Progenitor cell of endocrine pancreas (in vitro differentiated cells): ENCODE measurements around the gene KIAA0930. TPM values are rescaled to one million over a fixed set of nuclear protein-coding genes. Genes with fewer than 3 reads are reported as not detected.
"Not testable (repeated sequence)": the region's sequence is repeated elsewhere in the genome, so short reads cannot be mapped to it uniquely, and the experiment has no call there.

Experiments used
- DNase-seq: peaks from one replicate; pipeline ENCODE4 v3.0.0; 2021; ENCODE audit warnings: low spot score; ENCODE audit not compliant: unreplicated experiment
- H3K27ac Mint-ChIP-seq: 2 replicates; pipeline ENCODE4 v1.8.0; 2021; ENCODE audit warnings: mild to moderate bottlenecking, moderate library complexity, mixed read lengths
- H3K27me3 Mint-ChIP-seq: 2 replicates; pipeline ENCODE4 v1.8.0; 2021; ENCODE audit warnings: mixed read lengths
- H3K36me3 Mint-ChIP-seq: 2 replicates; pipeline ENCODE4 v1.8.0; 2022; ENCODE audit warnings: mixed read lengths; ENCODE audit not compliant: insufficient read depth
- H3K4me1 Mint-ChIP-seq: 2 replicates; pipeline ENCODE4 v1.8.0; 2021; ENCODE audit warnings: low read depth, mixed read lengths
- H3K4me3 Mint-ChIP-seq: 2 replicates; pipeline ENCODE4 v1.8.0; 2021; ENCODE audit warnings: low read depth, mild to moderate bottlenecking, moderate library complexity, mixed read lengths
- H3K9me3 Mint-ChIP-seq: 2 replicates; pipeline ENCODE4 v1.8.0; 2021; ENCODE audit warnings: low read depth, mixed read lengths
- CTCF ChIP-seq: fragments of 200-600 bp; sonication (generic); IDR thresholded peaks from one replicate; pipeline ENCODE4 v1.5.0; 2021; ENCODE audit warnings: antibody characterized with exemption, mild to moderate bottlenecking; ENCODE audit not compliant: unreplicated experiment
- total RNA-seq: library from RNA; stranded (reverse); gene quantifications from 2 replicates; pipeline ENCODE4 v1.2.1, GENCODE V29; 2021

The KIAA0930 gene
- total RNA-seq, 1 donor from 2014 or later = 45.3 TPM

GRCh38 chr22:45192701-45193187 is 48.0 kb downstream of the KIAA0930 start:
- H3K9me3 Mint-ChIP-seq = no peaks in the 10 kb centered on the region
- DNase-seq = no peak

GRCh38 chr22:45191746-45192145 is 48.9 kb downstream of the KIAA0930 start:
- H3K4me3 Mint-ChIP-seq, H3K27ac Mint-ChIP-seq, DNase-seq, H3K9me3 Mint-ChIP-seq, H3K36me3 Mint-ChIP-seq, H3K4me1 Mint-ChIP-seq, H3K27me3 Mint-ChIP-seq: not testable (repeated sequence)

More at GRCh38 chr22:45192701-45193187, 48.0 kb downstream of the KIAA0930 start:
- Mint-ChIP-seq H3K27ac (no peak overlapping the region), H3K4me1 (peaks cover 3% of the 10 kb centered on the region), H3K36me3 (peaks cover 5% of the 10 kb centered on the region), H3K4me3 (no peak overlapping the region), H3K27me3 (no peaks in the 10 kb centered on the region)
- no peak for TF ChIP-seq CTCF

DNA sequence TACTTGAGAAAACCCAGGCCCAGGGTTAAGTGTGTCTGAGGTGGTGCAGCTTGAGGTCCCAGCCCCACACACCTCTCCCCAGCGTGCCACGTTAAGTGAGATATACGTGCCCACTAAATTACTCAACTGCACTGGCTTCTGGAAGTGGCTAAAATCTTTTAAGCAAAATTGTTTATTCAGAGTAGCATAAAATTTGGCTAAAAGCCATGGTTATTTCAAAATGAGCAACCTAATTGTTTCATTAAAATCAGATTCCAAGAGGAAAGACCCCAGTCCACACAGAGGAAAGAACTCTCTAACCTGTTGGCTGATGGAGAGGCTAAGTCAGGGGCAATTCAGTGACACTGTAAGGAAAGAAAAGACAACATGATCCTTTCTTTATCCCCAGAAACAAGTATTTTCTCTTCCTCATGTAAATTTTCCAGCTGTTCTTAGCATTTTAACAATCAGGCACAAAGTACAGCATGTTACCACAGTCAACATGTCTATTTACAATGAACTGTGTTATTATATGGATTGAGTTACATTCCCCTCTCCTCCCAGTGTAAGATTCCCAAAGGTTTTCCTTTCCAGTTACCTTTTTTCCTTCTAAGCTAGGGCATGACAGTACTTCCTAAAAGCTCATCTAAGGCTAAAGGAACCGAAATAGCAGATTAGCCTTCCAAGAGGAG is 50.4 kb downstream of the KIAA0930 start:
- Mint-ChIP-seq H3K27ac (no peak overlapping the region), H3K27me3 (no peaks in the 10 kb centered on the region), H3K36me3 (peaks cover 8% of the 10 kb centered on the region), H3K4me1 (peaks cover 3% of the 10 kb centered on the region), H3K9me3 (no peaks in the 10 kb centered on the region), H3K4me3 (no peak overlapping the region)
- TF ChIP-seq CTCF = no peak
- DNase-seq = no peak

GRCh38 chr22:45188779-45189178 is 51.9 kb downstream of the KIAA0930 start:
- Mint-ChIP-seq H3K36me3 (peaks cover 12% of the 10 kb centered on the region), H3K9me3 (no peaks in the 10 kb centered on the region), H3K27me3 (no peaks in the 10 kb centered on the region), H3K4me3 (no peak overlapping the region), H3K4me1 (peaks cover 3% of the 10 kb centered on the region), H3K27ac (no peak overlapping the region)
- TF ChIP-seq CTCF = no peak
- no peak for DNase-seq

DNA sequence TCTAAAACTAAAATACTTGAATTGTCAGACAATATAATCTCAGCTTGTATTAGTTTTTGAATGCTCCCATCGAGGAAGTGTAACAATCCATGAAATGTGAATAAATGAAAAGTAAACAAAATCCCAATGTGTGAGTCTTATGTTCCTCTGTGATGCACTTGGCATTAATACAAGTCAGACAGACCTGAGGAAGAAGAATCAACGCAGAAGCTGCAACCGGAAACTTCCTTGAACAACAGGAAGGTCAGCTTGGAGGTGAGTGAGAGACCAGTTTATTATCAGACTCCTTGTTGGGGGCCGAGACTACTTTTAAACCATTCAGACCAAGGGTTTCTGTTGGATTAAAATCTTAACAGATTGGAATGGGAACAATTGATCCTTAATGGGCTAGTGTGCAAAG is 52.8 kb downstream of the KIAA0930 start:
- no peak overlapping the region for H3K27ac Mint-ChIP-seq

More for the DNA sequence above, 52.8 kb downstream of the KIAA0930 start:
- Mint-ChIP-seq H3K36me3 (peaks cover 14% of the 10 kb centered on the region), H3K9me3 (no peaks in the 10 kb centered on the region), H3K4me1 (peaks cover under 1% of the 10 kb centered on the region), H3K27me3 (no peaks in the 10 kb centered on the region), H3K4me3 (no peak overlapping the region)
- TF ChIP-seq CTCF = no peak
- no peak for DNase-seq
